Osteocyte (in vitro differentiated cells): ENCODE measurements around the gene SENP6. TPM values are rescaled to one million over a fixed set of nuclear protein-coding genes. Genes with fewer than 3 reads are reported as not detected.

Experiments used
- DNase-seq: peaks from one replicate; pipeline ENCODE4 v3.0.0; 2021; ENCODE audit warnings: mixed read lengths; ENCODE audit not compliant: unreplicated experiment; ENCODE audit errors: extremely low spot score
- H3K27ac Mint-ChIP-seq: one replicate; pipeline ENCODE4 v1.8.0; 2021; ENCODE audit warnings: mild to moderate bottlenecking, mixed read lengths; ENCODE audit not compliant: unreplicated experiment
- H3K27me3 Mint-ChIP-seq: one replicate; pipeline ENCODE4 v1.8.0; 2021; ENCODE audit warnings: mixed read lengths; ENCODE audit not compliant: unreplicated experiment
- H3K36me3 Mint-ChIP-seq: one replicate; pipeline ENCODE4 v1.8.0; 2021; ENCODE audit warnings: mixed read lengths; ENCODE audit not compliant: unreplicated experiment
- H3K4me1 Mint-ChIP-seq: one replicate; pipeline ENCODE4 v1.8.0; 2021; ENCODE audit warnings: mixed read lengths; ENCODE audit not compliant: unreplicated experiment
- H3K4me3 Mint-ChIP-seq: one replicate; pipeline ENCODE4 v1.8.0; 2021; ENCODE audit warnings: mild to moderate bottlenecking, moderate library complexity, mixed read lengths; ENCODE audit not compliant: unreplicated experiment
- H3K9me3 Mint-ChIP-seq: one replicate; pipeline ENCODE4 v1.8.0; 2021; ENCODE audit warnings: mixed read lengths; ENCODE audit not compliant: unreplicated experiment
- CTCF ChIP-seq: fragments of 200-600 bp; sonication (generic); IDR thresholded peaks from 2 replicates; pipeline ENCODE4 v1.5.0; 2021; ENCODE audit warnings: antibody characterized with exemption, mild to moderate bottlenecking, moderate library complexity
- total RNA-seq: library from RNA; stranded (reverse); gene quantifications from 2 replicates; pipeline ENCODE4 v1.2.1, GENCODE V29; 2021

Gene SENP6
- total RNA-seq, 1 donor from 2014 or later = 101 TPM

GRCh38 chr6:75751443-75751842 lies 149.8 kb downstream of the SENP6 start:
- H3K4me3 Mint-ChIP-seq = peak overlapping the region; percentile 44
- TF ChIP-seq CTCF = no peak
- H3K27ac Mint-ChIP-seq = peak overlapping the region; percentile 38
- H3K27me3 Mint-ChIP-seq = no peaks in the 10 kb centered on the region
- H3K4me1 Mint-ChIP-seq = peaks cover 56% of the 10 kb centered on the region
- no peaks in the 10 kb centered on the region for H3K9me3 Mint-ChIP-seq
- no peak for DNase-seq
- peaks cover 2% of the 10 kb centered on the region for H3K36me3 Mint-ChIP-seq

- Mint-ChIP-seq H3K4me1 (peaks cover 56% of the 10 kb centered on the region), H3K27me3 (no peaks in the 10 kb centered on the region), H3K27ac (peak overlapping the region; percentile 17), H3K9me3 (no peaks in the 10 kb centered on the region), H3K36me3 (peaks cover 2% of the 10 kb centered on the region), H3K4me3 (no peak overlapping the region)
- no peak for TF ChIP-seq CTCF
- no peak for DNase-seq
These were observed 150.7 kb downstream of the SENP6 start for GRCh38 chr6:75752365-75752764.

GRCh38 chr6:75755704-75756103 lies 154.0 kb downstream of the SENP6 start:
- Mint-ChIP-seq H3K4me1 (peaks cover 60% of the 10 kb centered on the region), H3K27me3 (no peaks in the 10 kb centered on the region), H3K4me3 (no peak overlapping the region), H3K27ac (no peak overlapping the region), H3K36me3 (peaks cover 2% of the 10 kb centered on the region), H3K9me3 (no peaks in the 10 kb centered on the region)
- DNase-seq = no peak
- TF ChIP-seq CTCF = no peak

- H3K27me3 Mint-ChIP-seq = no peaks in the 10 kb centered on the region
- H3K27ac Mint-ChIP-seq = no peak overlapping the region
- peaks cover 61% of the 10 kb centered on the region for H3K4me1 Mint-ChIP-seq
- H3K36me3 Mint-ChIP-seq = peaks cover 2% of the 10 kb centered on the region
- no peak for DNase-seq
- no peak for TF ChIP-seq CTCF
- H3K9me3 Mint-ChIP-seq = no peaks in the 10 kb centered on the region
- no peak overlapping the region for H3K4me3 Mint-ChIP-seq
These were observed 155.6 kb downstream of the SENP6 start for GRCh38 chr6:75757295-75757694.

- DNase-seq = no peak
- Mint-ChIP-seq H3K4me3 (no peak overlapping the region), H3K36me3 (peaks cover 2% of the 10 kb centered on the region), H3K27me3 (no peaks in the 10 kb centered on the region), H3K9me3 (no peaks in the 10 kb centered on the region), H3K4me1 (peaks cover 55% of the 10 kb centered on the region), H3K27ac (no peak overlapping the region)
- TF ChIP-seq CTCF = no peak
These were observed 156.4 kb downstream of the SENP6 start for GRCh38 chr6:75758061-75758460.
